SU-DHL-6 (cell line): ENCODE results near the gene MCM9.

Source experiments
- H2AFZ ChIP-seq: fragments of 200-600 bp; sonication (generic); 2 replicates; pipeline ENCODE4 v1.6.1; 2014; ENCODE audit warnings: low read depth, mild to moderate bottlenecking, moderate library complexity, mixed read lengths, antibody characterized with exemption, low read length; ENCODE audit not compliant: severe bottlenecking
- H3F3A ChIP-seq: fragments of 200-600 bp; shearing (Covaris generic); 2 replicates; pipeline ENCODE4 v1.6.0; 2016; ENCODE audit warnings: antibody characterized with exemption, mild to moderate bottlenecking; ENCODE audit not compliant: insufficient read depth
- H3K27ac ChIP-seq: fragments of 200-600 bp; sonication (generic); 2 replicates; pipeline ENCODE4 v1.5.1; 2016; ENCODE audit warnings: low read depth, mild to moderate bottlenecking, low read length, moderate library complexity, mixed read lengths
- H3K27me3 ChIP-seq: fragments of 200-600 bp; sonication (generic), shearing (Covaris generic); 2 replicates; pipeline ENCODE4 v1.6.0; 2014; ENCODE audit warnings: mild to moderate bottlenecking, low read length
- H3K36me3 ChIP-seq: fragments of 200-600 bp; sonication (generic); 2 replicates; pipeline ENCODE4 v1.6.1; 2014; ENCODE audit warnings: mild to moderate bottlenecking, low read length, mixed read lengths
- H3K4me2 ChIP-seq: fragments of 300-600, 200-600 bp; shearing (Covaris generic), sonication (generic); 2 replicates; pipeline ENCODE4 v1.6.0; 2014; ENCODE audit warnings: low read length, low read depth, mild to moderate bottlenecking; ENCODE audit not compliant: poor library complexity, severe bottlenecking
- H3K4me3 ChIP-seq: fragments of 200-600 bp; sonication (generic); 2 replicates; pipeline ENCODE4 v1.5.1; 2014; ENCODE audit warnings: antibody characterized with exemption, low read length, mild to moderate bottlenecking, mixed read lengths; ENCODE audit not compliant: insufficient read depth, poor library complexity, severe bottlenecking
- H3K79me2 ChIP-seq: fragments of 200-600 bp; sonication (generic); 2 replicates; pipeline ENCODE4 v1.6.1; 2014; ENCODE audit warnings: mild to moderate bottlenecking, low read length, moderate library complexity; ENCODE audit not compliant: insufficient read depth
- H3K9ac ChIP-seq: fragments of 200-600 bp; sonication (generic); 2 replicates; pipeline ENCODE4 v1.7.0; 2014; ENCODE audit warnings: mild to moderate bottlenecking, low read length
- H3K9me2 ChIP-seq: fragments of 200-600 bp; sonication (generic); replicated peaks from 2 replicates; pipeline ENCODE4 v1.6.1; 2014; ENCODE audit warnings: low read length; ENCODE audit not compliant: insufficient read depth
- H3K9me3 ChIP-seq: fragments of 200-600 bp; sonication (generic); 2 replicates; pipeline ENCODE4 v1.6.1; 2014; ENCODE audit warnings: low read length, mixed read lengths; ENCODE audit not compliant: insufficient read depth
- H4K20me1 ChIP-seq: fragments of 200-600 bp; sonication (generic); 2 replicates; pipeline ENCODE4 v1.6.1; 2014; ENCODE audit warnings: low read depth, mild to moderate bottlenecking, antibody characterized with exemption, low read length, moderate library complexity, mixed read lengths
- CTCF ChIP-seq: fragments of 200-600 bp; sonication (generic); IDR thresholded peaks from one replicate; pipeline ENCODE4 v1.5.1; 2017; ENCODE audit warnings: antibody characterized with exemption, mild to moderate bottlenecking, low read length, moderate library complexity; ENCODE audit not compliant: insufficient read depth, poor library complexity, severe bottlenecking
- EZH2phosphoT487 ChIP-seq: fragments of 200-600 bp; sonication (generic), shearing (Covaris generic); conservative IDR thresholded peaks from 2 replicates; pipeline ENCODE4 v1.6.1; 2018; ENCODE audit warnings: mild to moderate bottlenecking, antibody characterized with exemption, low read length, moderate library complexity, mixed read lengths

The MCM9 gene

DNA sequence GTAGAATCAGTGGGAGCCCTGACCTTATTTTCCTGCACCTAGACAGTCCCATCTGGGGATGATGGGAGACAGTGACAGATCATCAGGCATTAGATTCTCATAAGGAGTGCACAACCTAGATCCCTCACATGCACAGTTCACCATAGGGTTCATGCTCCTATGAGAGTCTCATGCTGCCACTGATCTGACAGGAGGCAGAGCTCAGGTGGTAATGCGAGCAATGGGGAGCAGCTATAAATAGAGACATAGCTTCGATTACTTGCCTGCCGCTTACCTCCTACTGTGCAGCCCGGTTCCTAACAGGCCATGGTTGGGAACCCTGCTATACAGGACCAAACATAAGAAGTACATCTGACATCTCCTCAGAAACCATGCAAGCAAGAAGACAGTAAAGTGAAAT, 72.5 kb downstream of the MCM9 start:
- no peak overlapping the region for H2AFZ ChIP-seq

GRCh38 chr6:118860880-118861279, 74.1 kb downstream of the MCM9 start:
- no peaks in the 10 kb centered on the region for H3K9me3 ChIP-seq
- H3K36me3 ChIP-seq = no peaks in the 10 kb centered on the region
- TF ChIP-seq EZH2phosphoT487 (no peak), CTCF (no peak)
- H2AFZ ChIP-seq = no peak overlapping the region
- H3F3A ChIP-seq = no peaks in the 10 kb centered on the region
- H3K79me2 ChIP-seq = peaks cover 23% of the 10 kb centered on the region
- no peak overlapping the region for H3K4me3 ChIP-seq
- H3K27me3 ChIP-seq = no peaks in the 10 kb centered on the region
- H3K4me2 ChIP-seq = no peak overlapping the region
- H3K9me2 ChIP-seq = no peaks in the 10 kb centered on the region
- no peak overlapping the region for H3K27ac ChIP-seq
- H3K9ac ChIP-seq = no peak overlapping the region
- no peaks in the 10 kb centered on the region for H4K20me1 ChIP-seq

More for the DNA sequence above, 72.5 kb downstream of the MCM9 start:
- no peaks in the 10 kb centered on the region for H3K9me2 ChIP-seq
- TF ChIP-seq EZH2phosphoT487 (no peak), CTCF (no peak)
- H3K36me3 ChIP-seq = no peaks in the 10 kb centered on the region
- H3K9ac ChIP-seq = no peak overlapping the region
- H3K27ac ChIP-seq = no peak overlapping the region
- H3K9me3 ChIP-seq = no peaks in the 10 kb centered on the region
- H3K4me3 ChIP-seq = no peak overlapping the region
- no peaks in the 10 kb centered on the region for H3F3A ChIP-seq
- H3K4me2 ChIP-seq = no peak overlapping the region
- H3K79me2 ChIP-seq = peaks cover 26% of the 10 kb centered on the region
- no peaks in the 10 kb centered on the region for H4K20me1 ChIP-seq
- H3K27me3 ChIP-seq = no peaks in the 10 kb centered on the region

GRCh38 chr6:118860363-118860762, 74.6 kb downstream of the MCM9 start:
- no peaks in the 10 kb centered on the region for H3K36me3 ChIP-seq
- H4K20me1 ChIP-seq = no peaks in the 10 kb centered on the region
- no peaks in the 10 kb centered on the region for H3F3A ChIP-seq
- TF ChIP-seq CTCF (no peak), EZH2phosphoT487 (no peak)
- no peaks in the 10 kb centered on the region for H3K27me3 ChIP-seq
- H3K9me3 ChIP-seq = no peaks in the 10 kb centered on the region
- H3K4me2 ChIP-seq = no peak overlapping the region
- H3K79me2 ChIP-seq = peaks cover 23% of the 10 kb centered on the region
- H3K9me2 ChIP-seq = no peaks in the 10 kb centered on the region
- no peak overlapping the region for H3K9ac ChIP-seq
- no peak overlapping the region for H3K27ac ChIP-seq
- no peak overlapping the region for H3K4me3 ChIP-seq
- no peak overlapping the region for H2AFZ ChIP-seq

- H3K4me3 ChIP-seq = no peak overlapping the region
- H3K9me3 ChIP-seq = no peaks in the 10 kb centered on the region
- TF ChIP-seq EZH2phosphoT487 (no peak), CTCF (no peak)
- H3K79me2 ChIP-seq = peaks cover 22% of the 10 kb centered on the region
- H3K4me2 ChIP-seq = no peak overlapping the region
- H3F3A ChIP-seq = no peaks in the 10 kb centered on the region
- no peak overlapping the region for H3K9ac ChIP-seq
- no peaks in the 10 kb centered on the region for H3K27me3 ChIP-seq
- no peaks in the 10 kb centered on the region for H3K36me3 ChIP-seq
- no peaks in the 10 kb centered on the region for H3K9me2 ChIP-seq
- no peak overlapping the region for H3K27ac ChIP-seq
- H4K20me1 ChIP-seq = no peaks in the 10 kb centered on the region
- no peak overlapping the region for H2AFZ ChIP-seq
These were observed 75.4 kb downstream of the MCM9 start for GRCh38 chr6:118859517-118860064.
